GM04504 (cell line): ENCODE data around the gene CD3G.

ENCODE experiments used
- DNase-seq: peaks from one replicate; pipeline ENCODE4 v3.0.0-alpha.2; 2012; ENCODE audit warnings: low read depth

The CD3G gene

GRCh38 chr11:118325283-118325682, 18.9 kb upstream of the CD3G start:
- DNase-seq = no peak

DNA sequence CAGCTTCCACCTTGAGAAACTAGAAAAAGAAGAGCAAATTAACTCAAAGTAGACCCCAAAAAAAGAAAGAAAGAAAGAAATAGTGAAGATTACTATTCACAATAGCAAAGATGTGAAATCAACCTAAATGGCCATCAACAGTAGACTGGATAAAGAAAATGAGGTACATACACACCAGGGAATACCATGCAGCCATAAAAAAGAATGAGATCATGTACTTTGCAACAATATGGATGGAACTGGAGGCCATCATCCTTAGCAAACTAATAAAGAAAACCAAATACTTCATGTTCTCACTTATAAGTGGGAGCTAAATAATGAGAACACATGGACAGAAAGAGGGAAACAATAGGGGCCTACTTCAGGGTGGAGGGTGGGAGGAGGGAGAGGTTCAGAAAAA, 15.4 kb upstream of the CD3G start:
- DNase-seq = no peak

GRCh38 chr11:118334745-118335144, 9.4 kb upstream of the CD3G start:
- DNase-seq = no peak

DNA sequence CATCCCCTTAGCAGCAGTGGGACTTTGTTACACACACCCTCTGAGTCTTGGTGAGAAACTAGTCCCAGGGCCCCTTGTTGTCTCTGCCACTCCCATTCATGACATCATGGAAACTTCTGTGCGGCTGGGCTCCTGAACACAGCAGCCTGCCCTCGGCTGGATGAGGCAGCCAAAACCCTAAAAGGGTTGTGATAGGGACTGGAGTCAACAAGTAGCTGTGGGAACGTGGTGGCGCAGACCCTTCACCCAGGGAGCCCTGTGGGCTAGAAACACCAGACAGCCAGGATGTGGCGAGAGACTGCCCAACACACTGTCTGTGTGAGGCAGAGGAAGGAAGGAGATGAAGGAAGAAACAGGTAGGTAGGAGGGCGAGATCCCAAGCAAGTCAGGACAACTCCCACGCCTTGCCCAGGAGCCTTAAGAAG, 5.5 kb upstream of the CD3G start:
- no peak for DNase-seq

GRCh38 chr11:118339281-118339961, 4.7 kb upstream of the CD3G start:
- no peak for DNase-seq

DNA sequence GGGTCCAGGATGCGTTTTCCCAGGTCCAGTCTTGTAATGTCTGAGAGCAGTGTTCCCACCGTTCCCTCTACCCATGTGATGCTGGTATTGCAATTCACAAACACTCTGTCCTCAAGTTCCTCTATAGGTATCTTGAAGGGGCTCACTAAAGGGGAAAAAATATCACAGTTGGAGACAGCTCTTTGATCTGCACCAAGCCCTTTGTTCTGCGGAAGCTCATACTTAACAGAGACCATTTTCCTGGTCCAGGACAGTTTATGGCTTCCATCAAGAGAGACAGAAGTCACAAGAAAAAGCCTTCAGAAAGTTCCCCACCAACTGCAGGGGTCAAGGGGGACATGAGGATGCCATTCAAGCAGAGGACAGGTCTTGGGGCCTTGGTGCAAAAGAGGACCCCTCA, 3.7 kb upstream of the CD3G start:
- DNase-seq = no peak

DNA sequence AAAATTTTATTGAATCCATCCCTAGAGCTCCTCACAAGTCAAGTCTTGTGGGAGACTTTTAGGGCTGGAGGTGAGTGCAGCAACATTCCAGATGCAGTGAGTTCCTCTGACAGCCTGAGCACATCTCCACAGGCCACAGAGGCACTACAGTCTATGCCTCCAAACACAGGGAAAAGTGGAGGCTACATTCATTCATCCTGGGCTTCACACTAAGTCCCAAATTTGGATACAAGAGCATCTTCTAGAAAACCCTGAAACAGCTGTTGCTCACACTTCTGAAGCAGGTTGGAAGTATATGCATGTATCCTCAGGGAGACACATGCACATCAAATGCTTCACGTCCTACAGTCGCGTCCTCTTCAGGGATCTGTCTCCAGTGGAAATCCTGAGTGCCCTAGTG, 2.9 kb upstream of the CD3G start:
- DNase-seq = no peak

DNA sequence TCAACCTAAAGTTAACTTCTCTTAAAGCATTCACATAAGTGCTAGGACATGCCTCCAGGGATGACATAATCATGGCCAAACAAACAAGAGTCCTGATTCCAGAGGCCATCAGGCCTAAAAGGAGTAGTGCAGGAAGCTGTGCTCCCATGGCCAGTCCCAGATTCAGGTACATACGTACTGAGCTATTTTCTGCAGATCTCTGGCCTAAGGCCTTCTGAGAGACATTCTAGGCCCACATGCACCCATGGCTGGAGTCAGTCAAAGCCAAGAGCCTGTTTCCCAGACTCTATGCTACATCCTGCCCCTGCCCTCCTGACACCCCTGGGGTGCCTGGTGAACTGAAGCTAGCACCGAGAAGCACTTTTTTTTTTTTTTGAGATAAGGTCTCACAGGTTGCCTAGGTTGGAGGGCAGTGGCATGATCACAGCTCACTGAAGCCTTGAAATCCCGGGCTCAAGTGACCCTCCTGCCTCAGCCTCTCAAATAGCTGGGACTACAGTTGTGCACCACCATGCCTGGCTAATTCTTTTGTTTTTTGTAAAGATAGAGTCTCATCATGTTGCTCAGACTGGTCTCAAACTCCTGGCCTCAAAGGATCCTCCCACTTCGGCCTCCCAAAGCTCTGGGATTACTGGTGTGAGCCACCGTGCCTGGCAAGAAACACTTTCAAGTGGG, 2.2 kb upstream of the CD3G start:
- DNase-seq = no peak

DNA sequence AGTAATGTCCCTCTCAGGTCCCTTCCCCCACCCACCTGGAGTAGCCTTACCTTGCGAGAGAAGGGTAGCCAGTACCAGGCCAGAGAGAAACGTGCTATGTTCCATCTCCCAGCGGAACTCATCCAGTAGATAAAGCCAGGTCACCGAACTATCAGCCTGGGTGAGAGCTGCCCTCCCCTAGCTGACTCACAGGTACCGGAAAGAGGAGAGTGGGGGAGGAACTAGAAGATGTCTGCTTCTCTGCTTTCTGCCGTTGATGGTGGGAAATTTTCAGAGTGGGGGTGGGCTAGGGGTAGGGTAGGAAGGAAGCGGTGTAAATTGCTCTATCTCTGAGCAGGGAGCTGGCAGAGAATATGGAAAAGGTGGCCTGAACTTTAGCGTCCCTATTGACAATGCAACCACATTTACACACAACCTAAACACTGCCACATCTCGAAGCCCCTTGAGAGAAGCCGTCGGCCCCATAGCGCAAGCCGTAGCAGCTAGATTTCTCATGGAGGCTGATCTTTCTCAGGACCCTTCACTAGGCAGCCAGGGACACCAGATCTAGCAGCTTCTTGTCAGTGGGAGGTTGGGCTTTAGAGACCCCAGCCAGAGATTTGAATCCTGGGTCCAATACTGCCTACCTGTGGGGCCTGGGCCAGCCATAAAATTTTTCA, 1.5 kb upstream of the CD3G start, which contains the start of gene CD3D:
Gene CD3D (minus strand): TSS at position 203 of the 659 bp plus-strand sequence. CDS start 98 bp downstream, at position 105.
- DNase-seq = no peak

- DNase-seq = no peak
These were observed 896 bp upstream of the CD3G start for GRCh38 chr11:118343248-118343647.

GRCh38 chr11:118349475-118349874, 5.3 kb downstream of the CD3G start:
- no peak for DNase-seq

DNA sequence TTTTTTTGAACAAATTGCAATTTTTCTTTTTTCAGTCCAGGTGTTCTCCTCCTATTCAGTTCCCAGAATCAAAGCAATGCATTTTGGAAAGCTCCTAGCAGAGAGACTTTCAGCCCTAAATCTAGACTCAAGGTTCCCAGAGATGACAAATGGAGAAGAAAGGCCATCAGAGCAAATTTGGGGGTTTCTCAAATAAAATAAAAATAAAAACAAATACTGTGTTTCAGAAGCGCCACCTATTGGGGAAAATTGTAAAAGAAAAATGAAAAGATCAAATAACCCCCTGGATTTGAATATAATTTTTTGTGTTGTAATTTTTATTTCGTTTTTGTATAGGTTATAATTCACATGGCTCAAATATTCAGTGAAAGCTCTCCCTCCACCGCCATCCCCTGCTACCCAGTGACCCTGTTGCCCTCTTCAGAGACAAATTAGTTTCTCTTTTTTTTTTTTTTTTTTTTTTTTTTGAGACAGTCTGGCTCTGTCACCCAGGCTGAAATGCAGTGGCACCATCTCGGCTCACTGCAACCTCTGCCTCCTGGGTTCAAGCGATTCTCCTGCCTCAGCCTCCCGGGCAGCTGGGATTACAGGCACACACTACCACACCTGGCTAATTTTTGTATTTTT, 9.1 kb downstream of the CD3G start:
- DNase-seq = no peak

DNA sequence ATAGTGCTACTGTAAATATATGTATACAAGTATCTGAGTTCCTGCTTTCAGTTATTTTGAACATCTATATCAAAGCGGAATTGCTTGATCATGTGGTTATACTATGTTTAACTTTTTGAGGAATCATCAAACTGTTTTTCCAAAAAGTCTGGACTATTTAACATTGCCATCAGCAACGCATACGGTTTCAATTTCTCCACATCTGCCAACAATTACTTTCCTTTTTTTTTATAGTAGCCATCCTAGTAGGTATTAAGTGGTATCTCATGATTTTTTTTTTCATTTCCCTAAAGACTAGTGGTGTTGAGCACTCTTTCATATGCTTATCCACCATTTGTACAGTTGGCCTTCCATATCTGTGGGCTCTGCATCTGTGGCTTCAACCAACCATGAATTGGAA, 13.9 kb downstream of the CD3G start:
- no peak for DNase-seq

DNA sequence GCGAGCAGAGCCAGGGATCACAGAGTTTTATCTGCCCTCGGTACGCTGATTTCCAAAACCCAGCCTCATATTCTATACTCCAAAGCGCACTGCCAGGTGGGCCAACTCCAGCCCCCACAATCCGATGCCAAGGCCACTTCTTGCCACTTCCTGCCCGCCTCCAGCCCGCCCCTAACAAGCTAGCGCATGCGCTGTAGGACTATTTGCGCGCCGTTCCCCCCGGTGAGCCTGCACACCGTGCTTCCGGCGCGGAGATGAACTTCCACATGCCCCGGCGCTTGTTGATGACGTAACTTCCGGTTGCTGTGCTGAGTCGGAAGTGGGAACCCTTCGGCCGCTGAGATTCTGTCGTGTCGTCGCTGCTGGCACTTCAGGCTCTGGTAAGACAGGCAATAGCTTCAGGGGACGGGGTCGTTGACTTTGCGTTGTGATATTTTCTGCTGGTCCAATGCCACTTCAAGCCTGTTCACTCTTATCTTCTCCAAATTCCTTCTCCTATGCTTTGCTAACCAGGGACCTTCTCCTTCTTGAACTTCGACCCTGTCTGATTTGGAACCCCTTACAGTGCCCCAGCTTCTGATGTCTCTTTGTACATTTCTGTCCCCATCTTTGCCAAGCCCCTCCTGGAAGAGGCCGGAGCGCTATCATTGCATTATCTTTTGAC, 15.3 kb downstream of the CD3G start, which contains the start of gene UBE4A:
Gene UBE4A (plus strand): TSS at position 306 of the 664 bp plus-strand sequence. CDS start 5,481 bp downstream, outside the sequence.
- DNase-seq = peak; percentile 79

DNA sequence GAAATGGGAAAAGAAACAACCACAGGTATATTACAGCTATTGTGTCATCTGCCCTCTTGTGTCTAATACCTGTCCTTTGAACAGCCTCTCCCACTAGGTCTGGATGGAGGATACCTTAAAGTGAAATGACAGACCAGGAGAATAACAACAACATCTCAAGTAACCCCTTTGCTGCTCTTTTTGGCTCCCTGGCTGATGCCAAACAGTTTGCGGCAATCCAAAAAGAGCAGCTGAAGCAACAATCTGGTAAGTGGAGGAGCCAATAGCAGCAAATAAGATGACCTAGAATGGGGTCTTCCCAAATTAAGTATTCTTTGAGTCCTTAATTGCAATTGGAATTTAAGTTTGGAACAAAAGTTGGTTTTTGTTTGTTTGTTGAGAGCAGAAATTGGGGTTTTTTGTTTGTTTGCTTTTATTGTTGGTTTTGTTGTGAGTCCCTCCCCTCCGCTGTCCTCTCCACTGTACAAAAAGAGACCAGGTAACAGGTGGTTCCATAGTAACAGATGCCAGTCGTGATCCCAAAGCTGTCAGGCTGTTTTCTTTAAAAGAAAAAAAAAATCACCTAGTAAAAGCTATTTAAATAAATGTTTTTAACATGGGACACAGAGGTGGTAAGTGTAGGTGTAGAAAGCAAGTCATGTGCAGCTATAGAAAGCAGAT, 20.9 kb downstream of the CD3G start:
- no peak for DNase-seq

DNA sequence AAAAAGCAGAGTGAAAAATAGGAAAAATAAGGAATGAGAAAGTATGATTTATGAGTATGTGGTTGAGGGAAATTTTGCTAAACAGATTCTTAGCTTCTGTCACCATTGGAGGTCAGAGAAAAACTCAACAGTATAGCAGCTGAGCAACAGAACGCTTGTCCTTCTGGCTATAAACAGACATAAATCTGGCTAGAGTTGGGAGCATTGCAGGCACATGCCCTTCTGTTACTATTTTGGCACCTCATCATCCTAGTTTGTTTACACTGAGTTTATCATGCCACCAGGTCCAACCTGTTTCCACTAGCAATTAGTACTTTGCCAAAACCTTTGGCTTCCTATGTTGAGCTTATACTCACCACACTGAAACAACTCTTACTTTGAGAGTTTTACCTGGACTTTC, 22.1 kb downstream of the CD3G start:
- no peak for DNase-seq

DNA sequence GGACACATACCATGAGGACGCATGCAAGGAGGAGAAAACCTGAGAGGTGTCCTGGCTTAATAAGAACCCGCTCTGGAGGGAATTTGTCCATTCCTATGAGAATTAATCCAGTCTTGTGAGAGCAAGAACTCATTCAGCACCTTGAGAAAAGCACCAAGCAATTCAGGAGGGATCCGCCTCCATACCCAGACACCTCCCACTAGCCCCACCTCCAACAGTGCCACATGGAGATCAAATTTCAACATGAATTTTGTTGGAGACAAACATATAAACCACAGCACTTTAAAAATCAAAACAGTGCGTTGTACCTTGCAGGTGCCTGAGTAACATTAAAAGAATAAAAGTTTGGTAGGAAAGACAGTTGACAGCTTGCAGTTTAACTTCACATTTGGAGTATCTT, 26.6 kb downstream of the CD3G start:
- no peak for DNase-seq

- no peak for DNase-seq
These were observed 29.1 kb downstream of the CD3G start for GRCh38 chr11:118373263-118373662.

GRCh38 chr11:118373871-118374270, 29.7 kb downstream of the CD3G start:
- DNase-seq = no peak

DNA sequence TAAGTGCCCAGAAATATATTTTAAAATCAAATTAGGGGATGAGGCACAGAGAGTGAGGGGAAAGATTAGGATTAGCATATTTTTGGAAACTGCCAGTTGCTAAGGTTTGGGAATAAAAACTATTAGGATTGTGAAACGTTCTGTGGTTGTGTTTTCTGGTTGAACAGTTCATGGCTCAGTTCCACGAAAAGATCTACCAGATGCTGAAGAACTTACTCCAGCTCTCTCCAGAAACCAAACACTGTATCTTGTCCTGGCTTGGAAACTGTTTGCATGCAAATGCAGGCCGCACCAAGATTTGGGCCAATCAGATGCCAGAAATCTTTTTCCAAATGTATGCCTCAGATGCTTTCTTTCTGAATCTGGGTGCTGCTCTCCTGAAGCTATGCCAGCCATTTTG, 30.6 kb downstream of the CD3G start:
- peak; percentile 61 for DNase-seq

GRCh38 chr11:118375978-118376377, 31.8 kb downstream of the CD3G start:
- no peak for DNase-seq

DNA sequence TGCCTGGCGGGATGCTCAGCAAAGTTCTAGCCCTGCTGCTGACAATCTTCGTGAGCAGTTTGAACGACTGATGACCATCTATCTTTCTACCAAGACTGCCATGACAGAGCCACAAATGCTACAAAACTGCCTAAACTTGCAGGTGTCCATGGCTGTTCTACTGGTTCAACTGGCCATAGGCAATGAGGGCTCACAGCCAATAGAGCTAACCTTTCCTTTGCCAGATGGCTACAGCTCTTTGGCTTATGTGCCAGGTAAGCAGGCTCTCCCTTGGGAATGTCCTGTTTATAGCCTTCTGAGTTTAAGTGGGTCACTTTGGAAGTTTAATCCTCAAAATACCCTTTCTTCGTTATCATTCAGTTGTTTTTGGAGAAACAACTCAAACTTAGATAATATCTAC, 35.4 kb downstream of the CD3G start:
- DNase-seq = no peak
